Mucosa of descending colon (tissue), 3 donors: ENCODE results near the gene MLF2. TPM values are rescaled to one million over a fixed set of nuclear protein-coding genes. Genes with fewer than 3 reads are reported as not detected.
"Not testable (repeated sequence)": the region's sequence is repeated elsewhere in the genome, so short reads cannot be mapped to it uniquely, and the experiment has no call there.

ENCODE experiments used
- ATAC-seq: fragments of 200-7000 bp; cut with Tn5 transposase; one replicate; pipeline ENCODE4 v1.9.1; 2020; ENCODE audit warnings: mild to moderate bottlenecking, moderate library complexity
- DNase-seq, 3 donors: peaks; one replicate each; pipeline ENCODE4 v3.0.0-alpha.2; 2020
- H3K36me3 ChIP-seq: fragments of 200-600 bp; one replicate; pipeline ENCODE4 v1.8.0; 2021; ENCODE audit warnings: low read depth, mild to moderate bottlenecking
- H3K4me1 ChIP-seq: fragments of 200-600 bp; one replicate; pipeline ENCODE4 v1.8.0; 2021; ENCODE audit warnings: low read depth, mild to moderate bottlenecking
- H3K4me3 ChIP-seq: fragments of 200-600 bp; one replicate; pipeline ENCODE4 v1.8.0; 2021; ENCODE audit warnings: mild to moderate bottlenecking
- H3K9me3 ChIP-seq: fragments of 200-600 bp; one replicate; pipeline ENCODE4 v1.8.0; 2021; ENCODE audit warnings: mild to moderate bottlenecking
- CTCF ChIP-seq: fragments of 200-600 bp; IDR thresholded peaks from one replicate; pipeline ENCODE4 v1.8.0; 2022; ENCODE audit warnings: antibody characterized with exemption, mild to moderate bottlenecking
- intact Hi-C, 2 donors: fragments of 100-400 bp; cut with DNase I in 1 of 2; cut with micrococcal nuclease in 1 of 2; formaldehyde crosslinking; loops; one replicate each; pipeline versions ENCODE4 v1.11.0 to v1.11.1; 2022; cut with DNase I, micrococcal nuclease
- total RNA-seq, 3 donors: library from RNA; stranded (reverse); fragmentation: NEBNext Ultra II Directional in 2 of 3; extraction: Animal tissue kit (Norgen Biotek cat#: 25700) in 2 of 3; gene quantifications; one replicate each; pipeline versions ENCODE4 v1.2.1 to v1.2.4, GENCODE V29; 2021 to 2023
- donor health status: DM: no; HTN: no; CAD: no; lungs with moderate emphysema.
- donor health status: DM: no; HTN: no; CAD: no.
- donor health status: DM: no; HTN: yes; CAD: no.

Gene MLF2
- total RNA-seq, 3 donors from 2014 or later = 136 to 177 (median 149) TPM

GRCh38 chr12:6750506-6750905, 2.4 kb downstream of the MLF2 start:
- intact Hi-C loops = loop anchor here in 1 of 2 donors (5.0 kb wide), 1 partner anchor 77 kb away; the partner anchor contains the start of gene P3H3
- Histone ChIP-seq H3K4me3 (no peak overlapping the region), H3K36me3 (peaks cover 8% of the 10 kb centered on the region), H3K4me1 (peaks cover 7% of the 10 kb centered on the region), H3K9me3 (no peaks in the 10 kb centered on the region)
- DNase-seq = no peak
- no peak for ATAC-seq
- no peak for TF ChIP-seq CTCF

GRCh38 chr12:6748761-6749160, 4.2 kb downstream of the MLF2 start:
- Histone ChIP-seq H3K4me1 (peaks cover 5% of the 10 kb centered on the region), H3K36me3 (peaks cover 8% of the 10 kb centered on the region), H3K9me3 (no peaks in the 10 kb centered on the region), H3K4me3 (no peak overlapping the region)
- no peak for TF ChIP-seq CTCF
- ATAC-seq (no peak), DNase-seq (no peak)
- intact Hi-C loops = no loop called here

GRCh38 chr12:6747216-6747615, 5.7 kb downstream of the MLF2 start:
- DNase-seq (no peak), ATAC-seq (no peak)
- no peak for TF ChIP-seq CTCF
- H3K9me3 ChIP-seq = no peaks in the 10 kb centered on the region
- peaks cover 4% of the 10 kb centered on the region for H3K4me1 ChIP-seq
- no peak overlapping the region for H3K4me3 ChIP-seq
- intact Hi-C loops = no loop called here
- H3K36me3 ChIP-seq = peaks cover 8% of the 10 kb centered on the region

- ATAC-seq (peak; percentile 65), DNase-seq (no peak)
- no peak overlapping the region for H3K4me3 ChIP-seq
- H3K9me3 ChIP-seq = no peaks in the 10 kb centered on the region
- TF ChIP-seq CTCF = no peak
- no peaks in the 10 kb centered on the region for H3K4me1 ChIP-seq
- intact Hi-C loops = no loop called here
- H3K36me3 ChIP-seq = peaks cover 8% of the 10 kb centered on the region
These were observed 7.0 kb downstream of the MLF2 start for GRCh38 chr12:6745741-6746525.

- intact Hi-C loops, ATAC-seq, H3K4me3 ChIP-seq, H3K4me1 ChIP-seq, H3K36me3 ChIP-seq, H3K9me3 ChIP-seq, DNase-seq: not testable (repeated sequence)
These were observed 9.6 kb downstream of the MLF2 start for GRCh38 chr12:6743300-6743699.

GRCh38 chr12:6742834-6743233, 10.1 kb downstream of the MLF2 start:
- Histone ChIP-seq H3K4me1 (no peaks in the 10 kb centered on the region), H3K4me3 (no peak overlapping the region), H3K9me3 (no peaks in the 10 kb centered on the region), H3K36me3 (no peaks in the 10 kb centered on the region)
- intact Hi-C loops = no loop called here
- no peak for DNase-seq
- TF ChIP-seq CTCF = no peak
- no peak for ATAC-seq

- DNase-seq, ATAC-seq, H3K4me1 ChIP-seq, H3K4me3 ChIP-seq, H3K9me3 ChIP-seq, H3K36me3 ChIP-seq, intact Hi-C loops: not testable (repeated sequence)
These were observed 10.9 kb downstream of the MLF2 start for GRCh38 chr12:6742080-6742479.
